ENCODE results near the gene VPS18. TPM values are rescaled to one million over a fixed set of nuclear protein-coding genes. Genes with fewer than 3 reads are reported as not detected.

Gene VPS18
- total RNA-seq, 1 donor from 2014 or later = 36.7 TPM

DNA sequence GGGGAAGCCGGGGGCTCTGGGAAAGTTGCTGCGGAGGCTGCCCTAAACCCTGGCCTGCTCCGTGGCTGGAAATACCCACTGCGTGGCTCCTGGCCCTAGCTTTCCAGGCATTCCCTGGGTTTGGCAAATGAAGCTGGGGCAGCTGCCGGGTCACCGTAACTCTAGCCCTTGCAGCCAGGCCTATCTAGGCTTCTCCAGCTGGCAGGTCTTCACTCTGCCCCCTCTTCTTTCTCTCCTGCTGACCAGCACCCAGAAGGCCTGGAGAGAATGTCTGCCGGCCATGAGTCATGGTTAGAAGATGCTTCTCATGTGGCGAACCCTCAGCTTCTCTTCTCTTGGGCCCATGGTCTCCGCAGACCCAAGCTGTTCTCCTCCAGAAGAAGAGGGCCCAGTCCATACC, 29.3 kb downstream of the VPS18 start:
- no peak overlapping the region for H3K4me3 Mint-ChIP-seq (ENCODE audit: unreplicated experiment)
- H3K27me3 Mint-ChIP-seq (ENCODE audit: unreplicated experiment) = peaks cover 29% of the 10 kb centered on the region
- no peaks in the 10 kb centered on the region for H3K36me3 Mint-ChIP-seq (ENCODE audit: unreplicated experiment)
- no peak overlapping the region for H3K27ac Mint-ChIP-seq (ENCODE audit: unreplicated experiment)
- TF ChIP-seq, protein P1, sequence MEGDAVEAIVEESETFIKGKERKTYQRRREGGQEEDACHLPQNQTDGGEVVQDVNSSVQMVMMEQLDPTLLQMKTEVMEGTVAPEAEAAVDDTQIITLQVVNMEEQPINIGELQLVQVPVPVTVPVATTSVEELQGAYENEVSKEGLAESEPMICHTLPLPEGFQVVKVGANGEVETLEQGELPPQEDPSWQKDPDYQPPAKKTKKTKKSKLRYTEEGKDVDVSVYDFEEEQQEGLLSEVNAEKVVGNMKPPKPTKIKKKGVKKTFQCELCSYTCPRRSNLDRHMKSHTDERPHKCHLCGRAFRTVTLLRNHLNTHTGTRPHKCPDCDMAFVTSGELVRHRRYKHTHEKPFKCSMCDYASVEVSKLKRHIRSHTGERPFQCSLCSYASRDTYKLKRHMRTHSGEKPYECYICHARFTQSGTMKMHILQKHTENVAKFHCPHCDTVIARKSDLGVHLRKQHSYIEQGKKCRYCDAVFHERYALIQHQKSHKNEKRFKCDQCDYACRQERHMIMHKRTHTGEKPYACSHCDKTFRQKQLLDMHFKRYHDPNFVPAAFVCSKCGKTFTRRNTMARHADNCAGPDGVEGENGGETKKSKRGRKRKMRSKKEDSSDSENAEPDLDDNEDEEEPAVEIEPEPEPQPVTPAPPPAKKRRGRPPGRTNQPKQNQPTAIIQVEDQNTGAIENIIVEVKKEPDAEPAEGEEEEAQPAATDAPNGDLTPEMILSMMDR (IDR thresholded peaks at IDR 0.05) = no peak
- peaks cover 13% of the 10 kb centered on the region for H3K4me1 Mint-ChIP-seq (ENCODE audit: unreplicated experiment)
- no peak for DNase-seq (ENCODE audit: extremely low spot score, unreplicated experiment)
- no peaks in the 10 kb centered on the region for H3K9me3 Mint-ChIP-seq (ENCODE audit: unreplicated experiment)

DNA sequence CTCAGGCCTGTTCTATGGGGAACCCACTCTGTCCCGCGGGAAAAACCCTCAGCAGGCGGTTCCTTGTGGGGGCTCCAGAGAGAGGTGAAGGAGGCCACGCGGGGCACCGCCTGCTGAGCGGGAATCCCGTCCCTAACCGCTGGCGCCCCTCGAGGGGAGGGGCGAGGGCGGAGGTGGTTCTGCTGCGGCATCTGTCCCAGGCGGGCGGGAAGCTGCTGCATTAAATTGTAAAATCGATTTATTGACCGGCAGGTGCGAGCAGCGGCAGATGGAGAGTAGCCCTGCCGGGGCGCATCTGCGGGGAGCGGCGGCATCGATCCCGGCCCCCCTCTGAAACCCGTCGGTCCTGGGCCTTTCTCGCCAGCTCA, 31.2 kb downstream of the VPS18 start:
- TF ChIP-seq, protein P1 (IDR thresholded peaks at IDR 0.05) = no peak
- H3K36me3 Mint-ChIP-seq (ENCODE audit: unreplicated experiment) = no peaks in the 10 kb centered on the region
- no peak for DNase-seq (ENCODE audit: extremely low spot score, unreplicated experiment)
- H3K4me3 Mint-ChIP-seq (ENCODE audit: unreplicated experiment) = no peak overlapping the region
- no peak overlapping the region for H3K27ac Mint-ChIP-seq (ENCODE audit: unreplicated experiment)
- peaks cover 40% of the 10 kb centered on the region for H3K27me3 Mint-ChIP-seq (ENCODE audit: unreplicated experiment)
- peaks cover 28% of the 10 kb centered on the region for H3K4me1 Mint-ChIP-seq (ENCODE audit: unreplicated experiment)
- H3K9me3 Mint-ChIP-seq (ENCODE audit: unreplicated experiment) = no peaks in the 10 kb centered on the region

DNA sequence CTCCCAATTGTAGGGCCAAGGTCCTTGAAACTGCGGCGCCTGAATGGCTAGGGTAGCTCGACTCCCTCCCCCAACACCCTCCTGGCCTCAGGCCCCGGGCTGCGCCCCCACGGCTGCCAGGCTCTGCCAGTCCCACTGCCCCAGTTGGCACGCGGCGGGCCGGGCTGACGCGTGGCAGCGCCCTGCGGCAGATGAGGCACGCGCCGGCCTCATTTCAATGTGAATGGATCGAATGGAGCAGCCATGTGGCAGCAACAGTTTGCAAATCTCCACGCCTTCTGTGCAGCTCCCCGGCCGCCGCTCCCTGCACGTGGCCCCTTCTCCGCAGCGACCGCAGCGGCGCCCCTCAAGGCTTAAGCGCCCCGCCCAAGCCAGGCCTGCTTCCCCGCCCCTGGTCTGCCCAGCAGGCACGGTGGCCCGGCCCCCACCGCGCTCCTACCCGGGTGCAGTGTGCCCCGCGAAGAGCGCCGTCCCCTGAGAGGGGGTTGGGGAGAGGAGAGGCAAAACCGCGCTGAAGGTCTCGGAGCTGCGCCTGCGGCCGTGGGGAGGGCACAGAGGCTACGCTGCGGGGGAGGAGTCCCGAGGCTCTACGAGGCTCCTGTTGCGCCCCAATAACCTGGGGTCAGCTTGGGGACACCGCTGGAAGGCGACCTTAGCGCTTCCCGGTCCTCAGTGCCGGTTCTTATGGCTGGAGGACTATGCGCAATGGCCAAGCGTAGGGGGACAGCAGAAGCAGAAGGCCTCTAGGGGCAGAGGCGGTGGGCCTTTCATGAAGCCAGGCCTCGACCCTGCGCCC, 31.8 kb downstream of the VPS18 start:
- Mint-ChIP-seq H3K4me1 (ENCODE audit: unreplicated experiment) (peaks cover 34% of the 10 kb centered on the region), H3K4me3 (ENCODE audit: unreplicated experiment) (peak overlapping the region; percentile 22), H3K36me3 (ENCODE audit: unreplicated experiment) (no peaks in the 10 kb centered on the region), H3K9me3 (ENCODE audit: unreplicated experiment) (no peaks in the 10 kb centered on the region), H3K27me3 (ENCODE audit: unreplicated experiment) (peaks cover 46% of the 10 kb centered on the region), H3K27ac (ENCODE audit: unreplicated experiment) (no peak overlapping the region)
- no peak for DNase-seq (ENCODE audit: extremely low spot score, unreplicated experiment)
- TF ChIP-seq, protein P1 (IDR thresholded peaks at IDR 0.05) = no peak

DNA sequence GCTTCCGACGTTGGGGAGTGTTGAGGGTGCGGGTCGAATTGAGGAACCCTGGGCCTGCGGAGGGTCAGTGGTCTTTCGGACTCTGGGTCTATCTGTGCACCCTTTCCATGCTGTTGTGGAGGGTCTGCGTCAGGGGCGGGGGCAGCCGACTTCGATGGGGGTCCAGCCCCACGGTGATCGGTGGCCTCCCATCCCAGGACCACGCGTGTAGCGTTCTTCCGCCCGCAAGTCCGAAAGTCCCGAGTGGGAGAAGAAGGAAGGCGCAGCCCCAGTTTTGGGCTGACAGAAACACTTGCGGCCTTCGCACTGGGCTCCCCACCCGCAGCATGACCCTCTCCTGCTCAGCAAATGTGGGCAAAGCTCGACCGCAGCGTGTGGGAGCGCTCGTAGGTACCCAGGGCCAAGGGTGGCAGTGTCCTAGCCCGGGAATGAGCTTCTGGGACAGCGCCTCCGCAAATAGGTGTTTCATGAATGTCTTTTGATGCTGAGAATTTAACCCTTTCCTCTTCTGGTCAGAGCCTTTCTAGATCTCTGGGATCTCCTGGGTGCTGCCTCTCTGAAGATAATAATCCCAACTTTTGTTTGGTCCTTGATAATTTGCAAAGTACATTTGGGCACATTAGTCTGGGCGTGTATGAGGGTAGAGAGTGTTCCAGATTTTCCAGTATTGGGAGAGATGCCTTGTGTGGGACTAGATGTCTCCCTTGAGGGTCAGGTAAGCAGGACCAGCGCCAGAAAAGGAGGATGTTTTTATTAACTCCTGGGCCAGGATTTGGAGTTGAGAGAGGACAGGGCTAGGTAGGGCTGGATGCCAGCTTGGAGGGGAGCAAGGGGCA, 32.6 kb downstream of the VPS18 start:
- TF ChIP-seq, protein P1 (IDR thresholded peaks at IDR 0.05) = no peak
- peaks cover 36% of the 10 kb centered on the region for H3K4me1 Mint-ChIP-seq (ENCODE audit: unreplicated experiment)
- DNase-seq (ENCODE audit: extremely low spot score, unreplicated experiment) = no peak
- H3K4me3 Mint-ChIP-seq (ENCODE audit: unreplicated experiment) = peak overlapping the region; percentile 33
- peaks cover 53% of the 10 kb centered on the region for H3K27me3 Mint-ChIP-seq (ENCODE audit: unreplicated experiment)
- H3K36me3 Mint-ChIP-seq (ENCODE audit: unreplicated experiment) = no peaks in the 10 kb centered on the region
- H3K27ac Mint-ChIP-seq (ENCODE audit: unreplicated experiment) = no peak overlapping the region
- no peaks in the 10 kb centered on the region for H3K9me3 Mint-ChIP-seq (ENCODE audit: unreplicated experiment)

DNA sequence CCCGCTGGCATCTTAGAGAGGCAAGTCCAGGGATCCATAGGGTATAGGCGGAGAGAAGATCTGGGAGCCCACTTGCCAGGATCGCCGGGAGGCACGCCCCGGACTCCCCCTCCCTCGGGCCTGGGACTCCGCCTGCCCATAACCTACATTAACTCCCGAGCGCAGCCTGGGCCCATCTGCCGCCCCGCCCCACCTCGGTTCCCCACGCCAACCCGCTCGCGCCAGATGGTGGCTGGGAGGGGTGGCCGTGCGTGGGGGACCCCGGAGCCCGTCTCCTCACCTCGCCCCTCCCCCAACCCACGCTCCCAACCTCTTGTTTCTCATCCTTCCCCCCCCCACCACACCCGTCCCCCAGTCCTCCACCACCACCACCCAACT, 33.2 kb downstream of the VPS18 start:
- H3K27ac Mint-ChIP-seq (ENCODE audit: unreplicated experiment) = no peak overlapping the region
- peak overlapping the region; percentile 33 for H3K4me3 Mint-ChIP-seq (ENCODE audit: unreplicated experiment)
- H3K27me3 Mint-ChIP-seq (ENCODE audit: unreplicated experiment) = peaks cover 58% of the 10 kb centered on the region
- H3K36me3 Mint-ChIP-seq (ENCODE audit: unreplicated experiment) = no peaks in the 10 kb centered on the region
- H3K9me3 Mint-ChIP-seq (ENCODE audit: unreplicated experiment) = no peaks in the 10 kb centered on the region
- TF ChIP-seq, protein P1 (IDR thresholded peaks at IDR 0.05) = no peak
- DNase-seq (ENCODE audit: extremely low spot score, unreplicated experiment) = no peak
- peaks cover 36% of the 10 kb centered on the region for H3K4me1 Mint-ChIP-seq (ENCODE audit: unreplicated experiment)

All from osteocyte (in vitro differentiated cells).